ENCODE results near the gene TSR1.
A peak's percentile ranks its signal among the peaks of the same experiment; 100 is the strongest.

Gene TSR1

GRCh38 chr17:2336215-2336851, at the start of gene TSR1:
TSS of gene TSR1 (minus strand) at chr17:2336457. CDS start at chr17:2336427, 30 bp downstream.
- DNase-seq: peak; percentile 97

- DNase-seq: no peak
Measured at GRCh38 chr17:2385240-2386210, 49.3 kb upstream of the TSR1 start.

- no peak for DNase-seq
Measured at GRCh38 chr17:2384439-2385127, 48.3 kb upstream of the TSR1 start.

- DNase-seq: no peak
Measured at GRCh38 chr17:2383628-2384167, 47.4 kb upstream of the TSR1 start.

GRCh38 chr17:2380950-2381649, 44.8 kb upstream of the TSR1 start:
- DNase-seq: no peak

GRCh38 chr17:2380226-2380922, 44.1 kb upstream of the TSR1 start:
- DNase-seq: no peak

GRCh38 chr17:2379489-2380225, 43.4 kb upstream of the TSR1 start:
- DNase-seq: no peak

GRCh38 chr17:2378905-2379304, 42.6 kb upstream of the TSR1 start:
- no peak for DNase-seq

- DNase-seq: no peak
Measured at GRCh38 chr17:2377659-2378058, 41.4 kb upstream of the TSR1 start.

GRCh38 chr17:2376107-2376506, 39.9 kb upstream of the TSR1 start:
- DNase-seq: no peak

- no peak for DNase-seq
Measured at GRCh38 chr17:2375406-2375805, 39.1 kb upstream of the TSR1 start.

- no peak for DNase-seq
Measured at GRCh38 chr17:2374549-2375285, 38.5 kb upstream of the TSR1 start.

GRCh38 chr17:2373179-2373578, 36.9 kb upstream of the TSR1 start:
- no peak for DNase-seq

- no peak for DNase-seq
Measured at GRCh38 chr17:2372681-2373080, 36.4 kb upstream of the TSR1 start.

- no peak for DNase-seq
Measured at GRCh38 chr17:2372180-2372579, 35.9 kb upstream of the TSR1 start.

- no peak for DNase-seq
Measured at GRCh38 chr17:2371183-2372130, 35.2 kb upstream of the TSR1 start.

GRCh38 chr17:2370211-2370589, 33.9 kb upstream of the TSR1 start:
- DNase-seq: no peak

GRCh38 chr17:2369551-2370210, 33.4 kb upstream of the TSR1 start:
- DNase-seq: no peak

- DNase-seq: no peak
Measured at GRCh38 chr17:2369039-2369438, 32.8 kb upstream of the TSR1 start.

All from activated effector memory CD4-positive, alpha-beta T cell treated with anti-CD3 and anti-CD28 coated beads, Interleukin-2, amount 50 U/mL, for 16 hours (primary cell).